ENCODE data around the gene COL13A1. TPM values are rescaled to one million over a fixed set of nuclear protein-coding genes. Genes with fewer than 3 reads are reported as not detected.

Gene COL13A1
- total and polyA plus RNA-seq, 2 experiments from 2014 or later: 5.2 to 8.6 TPM

DNA sequence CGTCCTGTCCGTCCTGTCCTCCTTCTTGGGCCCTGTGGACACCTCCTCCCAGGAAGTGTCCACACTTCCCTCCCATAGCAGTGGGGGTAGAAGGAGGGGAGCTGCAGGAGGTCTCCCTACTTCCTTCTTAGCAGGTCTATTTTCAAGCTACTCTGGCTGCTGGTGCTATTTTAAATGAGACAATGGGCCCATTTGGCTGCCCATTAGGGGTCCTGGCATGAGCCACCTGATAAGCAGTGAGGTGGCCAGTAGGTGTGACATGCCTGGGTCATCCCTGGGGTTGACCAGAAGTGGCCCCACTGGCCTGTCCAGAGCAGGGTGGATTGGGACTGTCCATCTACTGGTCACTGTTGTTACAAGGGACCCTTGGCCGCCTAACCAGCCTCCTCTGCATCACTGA is 75.2 kb downstream of the COL13A1 start:
- peaks cover 29% of the 10 kb centered on the region for H3K4me1 ChIP-seq (ENCODE audit: insufficient read depth)
- Mint-ChIP-seq H3K27me3 (ENCODE audit: insufficient read depth, low read depth, poor library complexity) (peaks cover 15% of the 10 kb centered on the region), H3K4me1 (peaks cover 72% of the 10 kb centered on the region), H3K4me3 (no peak overlapping the region), H3K9me3 (no peaks in the 10 kb centered on the region), H3K27ac (peak overlapping the region; percentile 64; the same call in 1 of the 2 replicates), H3K36me3 (ENCODE audit: low read depth) (no peaks in the 10 kb centered on the region)
- ATAC-seq (no peak), DNase-seq (ENCODE audit: low spot score) (no peak)
- H3K79me2 ChIP-seq (replicated peaks; ENCODE audit: insufficient read depth): no peaks in the 10 kb centered on the region
- H3K4me3 ChIP-seq: no peak overlapping the region
- H3K27ac ChIP-seq (ENCODE audit: low read depth): no peak overlapping the region
- H4K20me1 ChIP-seq (replicated peaks; ENCODE audit: insufficient read depth): no peaks in the 10 kb centered on the region
- no peaks in the 10 kb centered on the region for H3K9me2 ChIP-seq (ENCODE audit: insufficient read depth)
- H3K4me2 ChIP-seq: peak overlapping the region; percentile 38
- no peaks in the 10 kb centered on the region for H3F3A ChIP-seq (replicated peaks; ENCODE audit: low read depth)
- no peak overlapping the region for H2AFZ ChIP-seq
- TF ChIP-seq NANOG (IDR thresholded peaks at IDR 0.05; ENCODE audit: borderline replicate concordance) (no peak), ZNF114 (CRISPR knock-in tag; IDR thresholded peaks at IDR 0.05) (no peak), CREB1 (CRISPR knock-in tag; IDR thresholded peaks at IDR 0.05; ENCODE audit: low read depth) (no peak), STAT1 (IDR thresholded peaks at IDR 0.05; ENCODE audit: unreplicated experiment) (no peak), POLR2AphosphoS5 (IDR thresholded peaks at IDR 0.05; ENCODE audit: low read depth) (no peak)
- TF ChIP-seq, protein P1, sequence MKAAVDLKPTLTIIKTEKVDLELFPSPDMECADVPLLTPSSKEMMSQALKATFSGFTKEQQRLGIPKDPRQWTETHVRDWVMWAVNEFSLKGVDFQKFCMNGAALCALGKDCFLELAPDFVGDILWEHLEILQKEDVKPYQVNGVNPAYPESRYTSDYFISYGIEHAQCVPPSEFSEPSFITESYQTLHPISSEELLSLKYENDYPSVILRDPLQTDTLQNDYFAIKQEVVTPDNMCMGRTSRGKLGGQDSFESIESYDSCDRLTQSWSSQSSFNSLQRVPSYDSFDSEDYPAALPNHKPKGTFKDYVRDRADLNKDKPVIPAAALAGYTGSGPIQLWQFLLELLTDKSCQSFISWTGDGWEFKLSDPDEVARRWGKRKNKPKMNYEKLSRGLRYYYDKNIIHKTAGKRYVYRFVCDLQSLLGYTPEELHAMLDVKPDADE (IDR thresholded peaks at IDR 0.05): no peak
- no peaks in the 10 kb centered on the region for H3K36me3 ChIP-seq (ENCODE audit: insufficient read depth)
- no peaks in the 10 kb centered on the region for H3K27me3 ChIP-seq (ENCODE audit: insufficient read depth)

DNA sequence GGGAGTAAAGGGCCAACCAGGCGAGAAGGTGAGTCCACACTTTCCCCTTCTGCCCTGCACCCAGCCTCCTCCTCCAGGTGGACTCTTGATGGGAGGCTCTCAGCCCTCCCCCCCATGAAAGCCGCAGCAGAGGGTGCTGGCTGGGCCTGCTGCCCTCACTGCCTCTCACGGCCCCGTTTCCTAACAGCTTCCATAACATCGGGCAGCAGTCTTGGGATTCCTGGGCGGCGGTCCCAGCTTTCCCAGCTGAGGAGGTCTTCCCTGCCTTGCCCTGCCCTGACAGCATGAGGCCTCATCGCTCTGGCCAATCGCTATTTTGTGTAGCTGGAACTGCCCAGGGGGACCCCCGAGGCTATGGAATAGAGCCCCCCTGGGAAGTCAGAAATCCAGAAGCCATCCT is 76.3 kb downstream of the COL13A1 start:
- Mint-ChIP-seq H3K4me3 (no peak overlapping the region), H3K4me1 (peaks cover 61% of the 10 kb centered on the region), H3K27me3 (ENCODE audit: insufficient read depth, low read depth, poor library complexity) (peaks cover 13% of the 10 kb centered on the region), H3K9me3 (no peaks in the 10 kb centered on the region), H3K36me3 (ENCODE audit: low read depth) (no peaks in the 10 kb centered on the region), H3K27ac (no peak overlapping the region)
- Histone ChIP-seq H3K4me2 (no peak overlapping the region), H3K4me1 (ENCODE audit: insufficient read depth) (peaks cover 26% of the 10 kb centered on the region), H4K20me1 (replicated peaks; ENCODE audit: insufficient read depth) (no peaks in the 10 kb centered on the region), H2AFZ (no peak overlapping the region), H3K4me3 (no peak overlapping the region), H3K36me3 (ENCODE audit: insufficient read depth) (no peaks in the 10 kb centered on the region), H3K9me2 (ENCODE audit: insufficient read depth) (no peaks in the 10 kb centered on the region), H3K79me2 (replicated peaks; ENCODE audit: insufficient read depth) (no peaks in the 10 kb centered on the region), H3F3A (replicated peaks; ENCODE audit: low read depth) (no peaks in the 10 kb centered on the region), H3K27me3 (ENCODE audit: insufficient read depth) (no peaks in the 10 kb centered on the region), H3K27ac (ENCODE audit: low read depth) (no peak overlapping the region)
- DNase-seq (ENCODE audit: low spot score): no peak
- no peak for ATAC-seq
- TF ChIP-seq, protein P2, sequence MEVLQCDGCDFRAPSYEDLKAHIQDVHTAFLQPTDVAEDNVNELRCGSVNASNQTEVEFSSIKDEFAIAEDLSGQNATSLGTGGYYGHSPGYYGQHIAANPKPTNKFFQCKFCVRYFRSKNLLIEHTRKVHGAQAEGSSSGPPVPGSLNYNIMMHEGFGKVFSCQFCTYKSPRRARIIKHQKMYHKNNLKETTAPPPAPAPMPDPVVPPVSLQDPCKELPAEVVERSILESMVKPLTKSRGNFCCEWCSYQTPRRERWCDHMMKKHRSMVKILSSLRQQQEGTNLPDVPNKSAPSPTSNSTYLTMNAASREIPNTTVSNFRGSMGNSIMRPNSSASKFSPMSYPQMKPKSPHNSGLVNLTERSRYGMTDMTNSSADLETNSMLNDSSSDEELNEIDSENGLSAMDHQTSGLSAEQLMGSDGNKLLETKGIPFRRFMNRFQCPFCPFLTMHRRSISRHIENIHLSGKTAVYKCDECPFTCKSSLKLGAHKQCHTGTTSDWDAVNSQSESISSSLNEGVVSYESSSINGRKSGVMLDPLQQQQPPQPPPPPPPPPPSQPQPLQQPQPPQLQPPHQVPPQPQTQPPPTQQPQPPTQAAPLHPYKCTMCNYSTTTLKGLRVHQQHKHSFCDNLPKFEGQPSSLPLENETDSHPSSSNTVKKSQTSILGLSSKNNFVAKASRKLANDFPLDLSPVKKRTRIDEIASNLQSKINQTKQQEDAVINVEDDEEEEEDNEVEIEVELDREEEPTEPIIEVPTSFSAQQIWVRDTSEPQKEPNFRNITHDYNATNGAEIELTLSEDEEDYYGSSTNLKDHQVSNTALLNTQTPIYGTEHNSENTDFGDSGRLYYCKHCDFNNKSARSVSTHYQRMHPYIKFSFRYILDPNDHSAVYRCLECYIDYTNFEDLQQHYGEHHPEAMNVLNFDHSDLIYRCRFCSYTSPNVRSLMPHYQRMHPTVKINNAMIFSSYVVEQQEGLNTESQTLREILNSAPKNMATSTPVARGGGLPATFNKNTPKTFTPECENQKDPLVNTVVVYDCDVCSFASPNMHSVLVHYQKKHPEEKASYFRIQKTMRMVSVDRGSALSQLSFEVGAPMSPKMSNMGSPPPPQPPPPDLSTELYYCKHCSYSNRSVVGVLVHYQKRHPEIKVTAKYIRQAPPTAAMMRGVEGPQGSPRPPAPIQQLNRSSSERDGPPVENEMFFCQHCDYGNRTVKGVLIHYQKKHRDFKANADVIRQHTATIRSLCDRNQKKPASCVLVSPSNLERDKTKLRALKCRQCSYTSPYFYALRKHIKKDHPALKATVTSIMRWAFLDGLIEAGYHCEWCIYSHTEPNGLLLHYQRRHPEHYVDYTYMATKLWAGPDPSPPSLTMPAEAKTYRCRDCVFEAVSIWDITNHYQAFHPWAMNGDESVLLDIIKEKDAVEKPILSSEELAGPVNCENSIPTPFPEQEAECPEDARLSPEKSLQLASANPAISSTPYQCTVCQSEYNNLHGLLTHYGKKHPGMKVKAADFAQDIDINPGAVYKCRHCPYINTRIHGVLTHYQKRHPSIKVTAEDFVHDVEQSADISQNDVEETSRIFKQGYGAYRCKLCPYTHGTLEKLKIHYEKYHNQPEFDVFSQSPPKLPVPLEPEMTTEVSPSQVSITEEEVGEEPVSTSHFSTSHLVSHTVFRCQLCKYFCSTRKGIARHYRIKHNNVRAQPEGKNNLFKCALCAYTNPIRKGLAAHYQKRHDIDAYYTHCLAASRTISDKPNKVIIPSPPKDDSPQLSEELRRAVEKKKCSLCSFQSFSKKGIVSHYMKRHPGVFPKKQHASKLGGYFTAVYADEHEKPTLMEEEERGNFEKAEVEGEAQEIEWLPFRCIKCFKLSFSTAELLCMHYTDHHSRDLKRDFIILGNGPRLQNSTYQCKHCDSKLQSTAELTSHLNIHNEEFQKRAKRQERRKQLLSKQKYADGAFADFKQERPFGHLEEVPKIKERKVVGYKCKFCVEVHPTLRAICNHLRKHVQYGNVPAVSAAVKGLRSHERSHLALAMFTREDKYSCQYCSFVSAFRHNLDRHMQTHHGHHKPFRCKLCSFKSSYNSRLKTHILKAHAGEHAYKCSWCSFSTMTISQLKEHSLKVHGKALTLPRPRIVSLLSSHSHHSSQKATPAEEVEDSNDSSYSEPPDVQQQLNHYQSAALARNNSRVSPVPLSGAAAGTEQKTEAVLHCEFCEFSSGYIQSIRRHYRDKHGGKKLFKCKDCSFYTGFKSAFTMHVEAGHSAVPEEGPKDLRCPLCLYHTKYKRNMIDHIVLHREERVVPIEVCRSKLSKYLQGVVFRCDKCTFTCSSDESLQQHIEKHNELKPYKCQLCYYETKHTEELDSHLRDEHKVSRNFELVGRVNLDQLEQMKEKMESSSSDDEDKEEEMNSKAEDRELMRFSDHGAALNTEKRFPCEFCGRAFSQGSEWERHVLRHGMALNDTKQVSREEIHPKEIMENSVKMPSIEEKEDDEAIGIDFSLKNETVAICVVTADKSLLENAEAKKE (CRISPR knock-in tag; IDR thresholded peaks at IDR 0.05): no peak
- TF ChIP-seq NANOG (IDR thresholded peaks at IDR 0.05; ENCODE audit: borderline replicate concordance) (no peak), ZNF114 (CRISPR knock-in tag; IDR thresholded peaks at IDR 0.05) (no peak), POLR2AphosphoS5 (IDR thresholded peaks at IDR 0.05; ENCODE audit: low read depth) (no peak), JUNB (IDR thresholded peaks at IDR 0.05; ENCODE audit: unreplicated experiment) (no peak), ZNF331 (CRISPR knock-in tag; IDR thresholded peaks at IDR 0.05; ENCODE audit: low read depth) (no peak), EZH2phosphoT487 (IDR thresholded peaks at IDR 0.05; ENCODE audit: unreplicated experiment) (no peak), CREB1 (CRISPR knock-in tag; IDR thresholded peaks at IDR 0.05; ENCODE audit: low read depth) (no peak), STAT1 (IDR thresholded peaks at IDR 0.05; ENCODE audit: unreplicated experiment) (no peak), EZH2 (IDR thresholded peaks at IDR 0.05; ENCODE audit: low read depth, unreplicated experiment) (no peak)
- TF ChIP-seq, protein P1 (IDR thresholded peaks at IDR 0.05): no peak
- TF ChIP-seq, protein P3, sequence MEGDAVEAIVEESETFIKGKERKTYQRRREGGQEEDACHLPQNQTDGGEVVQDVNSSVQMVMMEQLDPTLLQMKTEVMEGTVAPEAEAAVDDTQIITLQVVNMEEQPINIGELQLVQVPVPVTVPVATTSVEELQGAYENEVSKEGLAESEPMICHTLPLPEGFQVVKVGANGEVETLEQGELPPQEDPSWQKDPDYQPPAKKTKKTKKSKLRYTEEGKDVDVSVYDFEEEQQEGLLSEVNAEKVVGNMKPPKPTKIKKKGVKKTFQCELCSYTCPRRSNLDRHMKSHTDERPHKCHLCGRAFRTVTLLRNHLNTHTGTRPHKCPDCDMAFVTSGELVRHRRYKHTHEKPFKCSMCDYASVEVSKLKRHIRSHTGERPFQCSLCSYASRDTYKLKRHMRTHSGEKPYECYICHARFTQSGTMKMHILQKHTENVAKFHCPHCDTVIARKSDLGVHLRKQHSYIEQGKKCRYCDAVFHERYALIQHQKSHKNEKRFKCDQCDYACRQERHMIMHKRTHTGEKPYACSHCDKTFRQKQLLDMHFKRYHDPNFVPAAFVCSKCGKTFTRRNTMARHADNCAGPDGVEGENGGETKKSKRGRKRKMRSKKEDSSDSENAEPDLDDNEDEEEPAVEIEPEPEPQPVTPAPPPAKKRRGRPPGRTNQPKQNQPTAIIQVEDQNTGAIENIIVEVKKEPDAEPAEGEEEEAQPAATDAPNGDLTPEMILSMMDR (conservative IDR thresholded peaks at IDR 0.05; ENCODE audit: low read depth in 2 of 2): no peak
